GM19238 (cell line): ENCODE data around the gene SYT3.

Experiments used
- DNase-seq: peaks from one replicate; pipeline ENCODE4 v3.0.0; 2011; ENCODE audit warnings: low spot score; ENCODE audit not compliant: insufficient read length

The SYT3 gene

GRCh38 chr19:50661766-50662650 lies 22.3 kb upstream of the SYT3 start:
- no peak for DNase-seq

DNA sequence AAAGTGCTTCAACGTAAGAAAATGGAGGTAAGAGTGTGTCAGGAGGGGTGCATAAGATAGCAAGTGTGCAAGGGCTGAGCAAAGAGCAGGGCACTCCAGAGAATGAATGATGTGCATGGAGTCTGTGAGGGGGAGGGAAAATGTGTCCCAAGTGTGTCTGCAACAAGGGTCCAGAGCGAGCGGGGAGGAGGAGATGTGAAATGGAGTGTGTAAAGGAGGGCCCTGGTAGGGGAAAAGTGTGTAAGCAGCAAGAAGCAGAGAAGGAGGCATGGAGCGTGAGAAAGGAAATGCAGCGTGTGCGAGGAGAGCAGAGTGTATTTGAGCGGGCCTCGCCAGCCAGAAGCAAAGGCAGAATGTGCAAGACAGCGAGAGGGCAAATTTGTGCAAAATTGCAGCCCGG lies 21.3 kb upstream of the SYT3 start:
- no peak for DNase-seq

DNA sequence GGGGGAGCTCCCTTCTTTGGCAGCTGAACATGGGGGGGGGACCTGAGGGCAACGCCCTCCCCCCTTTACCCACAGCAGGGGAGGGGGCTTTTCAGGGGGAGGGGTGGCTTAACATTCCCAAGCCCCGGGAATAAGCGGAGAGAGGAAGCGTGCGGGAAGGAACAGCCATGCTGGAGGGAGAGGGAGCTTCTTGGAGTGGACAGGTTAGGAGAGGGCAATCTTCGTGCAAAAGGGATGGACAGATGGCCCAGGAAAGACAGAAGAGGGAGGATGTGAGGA lies 20.3 kb upstream of the SYT3 start:
- DNase-seq, result no peak

DNA sequence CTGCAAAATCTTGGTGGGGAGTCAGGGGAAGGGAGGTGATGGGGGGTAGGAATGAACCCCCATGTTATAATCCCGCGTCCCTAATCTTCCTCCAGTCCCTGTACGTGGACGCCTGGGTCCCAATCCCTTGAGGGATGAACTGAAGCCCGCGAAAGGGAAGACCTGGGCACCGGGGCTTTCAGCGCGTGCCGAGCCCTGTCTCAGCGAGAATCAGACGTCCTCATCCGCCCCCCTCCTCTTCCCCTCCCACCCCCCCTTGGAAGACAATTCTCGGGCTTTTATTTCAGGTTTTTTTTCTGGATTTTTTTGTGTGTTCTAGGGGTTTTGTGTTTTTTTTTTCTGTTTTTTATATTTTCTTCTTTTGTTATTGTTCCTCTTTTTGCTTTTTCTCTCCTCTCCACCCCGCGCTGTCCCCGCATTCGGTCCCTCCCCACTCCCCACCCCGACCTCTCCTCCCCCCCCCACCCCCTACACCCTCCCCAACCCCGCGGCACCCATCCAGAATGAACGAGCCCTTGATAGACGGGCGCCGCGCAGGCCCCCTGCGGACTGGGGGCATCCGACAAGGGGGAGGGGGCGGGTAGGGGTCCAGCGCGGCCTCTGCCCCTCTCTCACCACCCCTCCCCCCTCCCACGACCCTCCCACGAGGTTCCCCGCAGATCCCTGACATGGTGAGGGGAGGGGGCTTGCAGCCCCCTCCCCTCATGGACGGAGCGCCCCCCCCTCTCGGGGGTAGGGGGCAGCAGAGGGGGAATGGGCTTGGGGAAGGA lies 19.8 kb upstream of the SYT3 start:
- DNase-seq, result no peak

DNA sequence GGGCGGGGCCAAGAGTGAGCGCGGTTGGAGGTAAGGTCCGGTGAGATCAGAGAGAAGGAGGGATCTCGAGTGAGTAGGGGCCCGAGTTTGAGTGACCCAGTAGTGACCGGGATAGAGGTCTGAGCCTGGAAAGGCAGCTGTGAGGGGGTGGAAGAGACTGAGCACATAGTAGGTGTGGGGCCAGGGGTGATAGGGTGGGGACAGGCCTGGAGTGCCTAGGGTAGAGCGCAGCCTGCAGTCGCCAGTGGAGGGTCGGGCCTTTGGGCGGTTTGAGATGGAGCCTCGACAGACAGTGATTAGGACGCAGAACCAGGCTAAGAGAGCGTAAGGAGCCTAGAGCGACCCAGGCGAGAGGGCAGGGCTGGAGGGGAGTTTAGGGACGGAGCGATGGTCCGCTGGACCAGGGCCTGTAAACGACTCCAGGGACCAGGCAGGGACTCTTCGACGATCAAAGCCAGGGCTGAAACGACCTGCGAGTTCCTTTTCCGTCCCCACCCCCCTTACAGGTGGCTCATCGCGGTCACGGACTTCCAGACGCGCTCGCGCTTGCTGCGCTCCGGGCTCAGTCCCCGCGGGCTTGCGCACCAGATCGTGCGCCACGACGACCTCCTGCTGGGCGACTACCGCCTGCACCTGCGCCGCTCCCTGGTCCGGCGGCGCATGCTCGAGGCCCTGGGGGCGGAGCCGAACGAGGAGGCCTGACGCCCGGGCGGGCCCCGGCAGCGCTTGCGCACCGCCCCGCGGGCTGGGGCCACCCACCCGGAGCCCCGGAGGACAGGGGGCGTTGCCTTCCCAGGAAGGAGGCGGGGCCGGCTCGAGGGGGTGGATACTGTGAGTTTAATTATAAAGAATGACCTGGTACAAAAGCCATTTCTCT lies 19.0 kb upstream of the SYT3 start:
- DNase-seq, result no peak

- DNase-seq, result no peak
These were observed 18.2 kb upstream of the SYT3 start for GRCh38 chr19:50657712-50658440.

DNA sequence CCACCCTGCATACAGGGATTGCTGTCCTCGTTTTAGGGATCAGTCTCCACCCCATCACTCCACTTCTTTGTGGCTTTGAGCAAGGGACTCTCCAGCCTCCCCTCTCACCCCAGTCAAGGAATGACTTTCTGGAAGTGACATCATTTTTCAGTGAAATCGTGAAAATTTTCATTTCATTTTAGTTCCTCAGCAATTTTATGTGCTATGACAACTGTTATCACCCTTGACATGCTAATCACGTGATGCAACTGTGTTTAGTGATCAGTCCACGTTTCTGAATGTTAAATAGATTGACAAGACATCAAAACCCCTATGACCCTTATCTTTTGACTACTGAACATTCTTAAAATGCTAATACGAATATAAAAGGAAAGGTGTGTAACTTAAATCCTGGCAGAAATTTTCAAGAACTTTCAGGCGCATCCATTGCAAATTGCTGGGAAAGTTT lies 17.6 kb upstream of the SYT3 start:
- no peak for DNase-seq

DNA sequence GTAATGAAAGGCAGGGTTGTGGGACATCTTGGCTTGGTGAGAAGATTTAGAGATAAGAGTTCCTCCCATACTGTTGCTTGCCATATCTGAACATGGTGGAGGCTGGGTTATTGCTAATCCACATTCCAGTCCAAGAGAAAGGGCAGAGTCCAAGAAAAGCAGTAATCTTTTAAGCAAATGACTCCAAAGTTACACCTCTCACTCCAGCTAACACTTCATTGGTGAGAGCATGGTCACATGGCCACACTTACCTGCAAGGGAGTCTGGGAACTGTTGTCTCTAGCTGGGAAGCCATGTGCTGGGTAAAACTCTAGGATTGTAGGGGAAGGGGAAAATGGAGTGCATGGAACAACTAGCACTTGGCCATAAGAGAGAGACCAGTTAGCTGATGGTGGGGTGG lies 15.2 kb upstream of the SYT3 start:
- no peak for DNase-seq

GRCh38 chr19:50652722-50653121 lies 13.0 kb upstream of the SYT3 start:
- no peak for DNase-seq

DNA sequence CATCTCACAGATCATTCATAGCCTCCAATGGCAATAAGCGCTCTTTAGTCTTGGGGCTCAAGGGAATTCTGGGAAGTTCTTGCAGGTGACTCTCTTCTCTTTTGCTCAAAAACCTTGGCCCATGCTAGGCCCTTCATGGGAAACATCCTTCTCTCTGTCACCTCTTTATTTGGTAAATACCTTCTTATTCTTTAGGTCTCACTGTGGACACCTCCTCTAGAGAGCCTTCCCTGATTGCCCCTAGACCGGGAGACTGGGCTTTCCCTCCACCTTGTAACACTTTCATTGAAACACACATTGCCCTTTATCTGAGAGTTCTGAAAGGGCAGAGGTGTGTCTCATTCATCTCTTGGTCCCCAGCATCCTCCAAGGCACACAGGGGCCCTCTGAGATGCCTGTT lies 11.5 kb upstream of the SYT3 start:
- DNase-seq, result no peak

DNA sequence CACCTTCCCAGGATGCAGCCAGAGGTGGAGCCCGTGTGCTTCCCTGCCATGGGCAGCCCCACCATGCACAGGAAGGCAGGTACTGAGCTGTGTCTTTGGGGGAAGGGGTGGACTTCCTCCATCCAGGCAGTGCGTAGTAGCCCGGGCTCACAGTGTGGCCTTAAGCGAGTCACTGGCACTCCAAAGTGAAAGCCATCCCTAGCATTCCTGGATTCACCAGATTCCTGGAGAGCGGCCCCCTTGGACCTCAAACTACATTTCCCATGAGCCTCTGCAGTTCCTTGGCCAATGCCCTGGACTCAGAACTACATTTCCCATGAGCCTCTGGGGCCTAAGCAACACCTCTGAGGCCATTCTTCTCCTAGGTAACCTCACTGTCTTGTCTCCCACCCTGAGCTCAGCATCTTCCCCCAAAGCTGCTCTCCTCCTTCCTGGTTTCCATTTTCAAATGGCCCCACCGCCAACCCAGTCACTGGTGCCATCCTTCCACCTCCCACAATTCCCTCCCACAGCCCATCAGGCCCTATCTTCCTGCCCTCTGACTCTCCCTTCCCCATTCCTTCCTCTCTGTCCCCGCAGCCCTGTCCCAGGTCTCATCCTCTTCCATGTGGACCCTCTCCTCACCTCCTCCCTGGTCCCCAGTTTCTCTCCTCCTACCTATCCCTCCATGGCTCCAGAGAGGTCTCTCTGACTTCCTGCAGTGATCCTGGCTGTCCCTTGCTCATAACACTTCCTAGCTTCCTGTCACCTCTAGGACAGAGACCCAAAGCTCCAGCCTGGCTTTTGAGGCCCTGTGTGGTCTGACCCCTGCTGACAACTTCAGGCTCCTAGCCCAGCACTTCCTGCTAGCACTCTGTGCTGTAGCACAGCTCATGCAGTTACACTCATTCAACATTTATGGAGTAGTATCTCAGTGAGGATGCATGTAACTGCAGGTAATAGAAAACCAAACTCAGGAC lies 10.0 kb upstream of the SYT3 start, which contains the start of gene C19orf81:
TSS of gene C19orf81 (plus strand) at position 13 of the 959 bp plus-strand sequence. CDS start at position 13, 0 bp downstream.
- DNase-seq, result no peak

- DNase-seq, result no peak
These were observed 9.0 kb upstream of the SYT3 start for GRCh38 chr19:50648659-50649058.

- DNase-seq, result no peak
These were observed 8.4 kb upstream of the SYT3 start for GRCh38 chr19:50647879-50648615.

DNA sequence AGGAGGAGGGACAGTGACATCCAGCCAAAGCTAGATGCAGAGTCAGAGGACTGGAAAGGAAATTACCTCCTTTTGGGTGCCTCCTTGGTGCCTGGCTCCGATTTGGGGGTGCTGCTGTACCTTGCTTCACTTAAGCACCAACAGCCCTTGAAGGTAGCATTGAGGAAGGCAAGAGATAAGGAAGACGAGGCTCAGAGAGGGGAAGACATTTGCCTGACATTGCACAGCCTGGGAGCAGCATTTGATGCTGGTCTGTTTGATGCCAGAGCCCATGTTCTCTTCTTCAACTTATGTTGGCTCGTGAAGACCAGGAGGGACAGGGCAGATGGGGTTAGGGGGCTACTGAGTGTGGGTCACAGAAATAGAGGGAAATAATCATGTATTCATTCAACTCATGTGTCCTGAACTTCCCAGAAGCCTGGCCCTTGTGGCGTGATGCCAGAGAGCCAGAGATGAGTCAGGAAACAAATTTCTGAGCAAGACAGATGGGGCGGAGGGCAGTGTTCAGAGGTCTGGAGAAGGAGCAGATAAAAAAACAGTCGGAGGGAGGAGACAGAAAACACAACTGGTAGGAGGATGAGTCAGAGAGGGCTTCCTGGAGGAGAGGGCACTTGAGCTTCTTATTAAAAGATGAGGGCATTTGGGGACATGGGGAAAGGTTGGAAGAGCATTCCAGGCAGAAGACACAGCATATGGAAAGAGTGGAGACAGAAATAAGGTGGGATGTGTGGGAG lies 6.6 kb upstream of the SYT3 start:
- no peak for DNase-seq

- no peak for DNase-seq
These were observed 5.4 kb upstream of the SYT3 start for GRCh38 chr19:50645107-50645506.

- no peak for DNase-seq
These were observed 4.7 kb upstream of the SYT3 start for GRCh38 chr19:50644315-50644915.

- DNase-seq, result no peak
These were observed 687 bp upstream of the SYT3 start for GRCh38 chr19:50640368-50640767.

- DNase-seq, result no peak
These were observed 1.1 kb downstream of the SYT3 start for GRCh38 chr19:50638600-50638999.
